Bronchial epithelial cell (primary cell): ENCODE measurements around the gene BBX. TPM values are rescaled to one million over a fixed set of nuclear protein-coding genes. Genes with fewer than 3 reads are reported as not detected.

ENCODE experiments used
- DNase-seq: peaks from one replicate; pipeline ENCODE4 v3.0.0-alpha.2; 2010; ENCODE audit warnings: low read depth
- FAIRE-seq: peaks from 2 replicates; lab custom pipeline; 2011; peaks lifted over from hg19 to GRCh38; lab: Jason Lieb, UNC
- H3K27me3 ChIP-seq: 2 replicates; pipeline ENCODE4 v1.5.1; 2011; ENCODE audit warnings: low read length; ENCODE audit not compliant: control insufficient read depth, insufficient read depth
- H3K36me3 ChIP-seq: 2 replicates; pipeline ENCODE4 v1.5.1; 2011; ENCODE audit warnings: low read length; ENCODE audit not compliant: control insufficient read depth, insufficient read depth
- H3K4me3 ChIP-seq: 2 replicates; pipeline ENCODE4 v1.5.1; 2011; ENCODE audit warnings: mild to moderate bottlenecking, low read depth, low read length, control low read depth
- CTCF ChIP-seq: IDR thresholded peaks from 2 replicates; pipeline ENCODE4 v1.5.1; 2011; ENCODE audit warnings: mild to moderate bottlenecking, moderate library complexity, low read length, control low read depth, inconsistent platforms; ENCODE audit not compliant: insufficient read depth, severe bottlenecking
- total RNA-seq: library from RNA; depleted of rRNA; stranded (reverse); fragments of >200 nt; gene quantifications from 2 replicates; pipeline ENCODE4 v1.2.1, GENCODE V29; 2014

BBX gene
- total RNA-seq, 1 donor from 2014 or later = 49.5 TPM

GRCh38 chr3:107810171-107811071, 287.7 kb downstream of the BBX start:
- peaks cover 3% of the 10 kb centered on the region for H3K36me3 ChIP-seq
- FAIRE-seq (no peak), DNase-seq (no peak)
- H3K4me3 ChIP-seq = no peak overlapping the region
- no peak for TF ChIP-seq CTCF
- H3K27me3 ChIP-seq = no peaks in the 10 kb centered on the region

DNA sequence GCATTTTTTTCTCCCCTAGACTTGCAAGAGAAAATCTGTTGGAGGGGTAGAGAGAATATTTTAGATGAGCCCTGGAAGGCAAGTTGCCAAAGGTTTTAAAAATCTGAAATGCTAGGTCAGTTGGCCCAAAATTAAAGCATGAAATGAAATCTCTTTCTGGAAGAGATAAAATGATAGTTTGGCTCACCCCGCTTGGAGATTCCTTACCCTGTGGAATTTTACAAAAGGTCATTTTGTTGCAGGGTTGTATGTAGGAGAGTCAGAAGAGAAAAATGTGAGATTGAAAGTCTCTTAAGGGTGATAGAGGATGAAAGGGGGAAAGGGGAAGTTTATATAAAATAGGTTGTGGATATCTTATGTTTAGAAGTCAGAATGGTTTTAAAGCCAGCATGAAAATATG, 290.3 kb downstream of the BBX start:
- no peak for FAIRE-seq

DNA sequence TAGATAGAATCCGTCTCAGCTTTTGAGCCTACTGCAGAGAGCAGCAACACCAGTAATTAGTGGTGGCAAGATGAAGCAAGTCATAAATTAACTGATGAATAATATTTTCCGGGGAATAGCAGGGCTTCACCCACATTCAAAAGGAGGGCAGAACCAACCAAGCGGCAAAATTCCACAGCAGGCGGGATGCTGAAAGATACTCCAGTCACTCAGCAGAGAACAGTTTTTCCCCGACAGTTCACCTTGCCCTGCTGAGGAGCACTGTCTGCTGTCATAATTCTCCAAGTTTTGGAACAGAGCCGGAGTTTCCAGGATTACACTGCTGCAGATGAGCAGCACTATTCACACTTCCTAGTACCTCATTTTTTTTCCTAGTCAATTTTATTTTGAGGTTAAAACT, 293.3 kb downstream of the BBX start:
- H3K36me3 ChIP-seq = no peaks in the 10 kb centered on the region
- H3K27me3 ChIP-seq = no peaks in the 10 kb centered on the region
- FAIRE-seq (no peak), DNase-seq (no peak)
- no peak for TF ChIP-seq CTCF
- no peak overlapping the region for H3K4me3 ChIP-seq

More for the DNA sequence above, 290.3 kb downstream of the BBX start:
- no peak for DNase-seq
- no peaks in the 10 kb centered on the region for H3K36me3 ChIP-seq
- TF ChIP-seq CTCF = no peak
- H3K27me3 ChIP-seq = no peaks in the 10 kb centered on the region
- no peak overlapping the region for H3K4me3 ChIP-seq

GRCh38 chr3:107817076-107817475, 294.3 kb downstream of the BBX start:
- no peak for FAIRE-seq

GRCh38 chr3:107818025-107818424, 295.3 kb downstream of the BBX start:
- no peak for TF ChIP-seq CTCF
- no peak for FAIRE-seq
- Histone ChIP-seq H3K36me3 (no peaks in the 10 kb centered on the region), H3K27me3 (no peaks in the 10 kb centered on the region), H3K4me3 (no peak overlapping the region)
- DNase-seq = no peak

More at GRCh38 chr3:107817076-107817475, 294.3 kb downstream of the BBX start:
- H3K36me3 ChIP-seq = no peaks in the 10 kb centered on the region
- no peaks in the 10 kb centered on the region for H3K27me3 ChIP-seq
- no peak for DNase-seq
- no peak overlapping the region for H3K4me3 ChIP-seq
- TF ChIP-seq CTCF = no peak

GRCh38 chr3:107819656-107820055, 296.9 kb downstream of the BBX start:
- H3K36me3 ChIP-seq = no peaks in the 10 kb centered on the region
- peak; percentile 91 for FAIRE-seq

More at GRCh38 chr3:107819656-107820055, 296.9 kb downstream of the BBX start:
- no peak for DNase-seq
- no peak for TF ChIP-seq CTCF
- H3K27me3 ChIP-seq = no peaks in the 10 kb centered on the region
- H3K4me3 ChIP-seq = no peak overlapping the region
